ENCODE results near the gene YTHDC2.

DNA sequence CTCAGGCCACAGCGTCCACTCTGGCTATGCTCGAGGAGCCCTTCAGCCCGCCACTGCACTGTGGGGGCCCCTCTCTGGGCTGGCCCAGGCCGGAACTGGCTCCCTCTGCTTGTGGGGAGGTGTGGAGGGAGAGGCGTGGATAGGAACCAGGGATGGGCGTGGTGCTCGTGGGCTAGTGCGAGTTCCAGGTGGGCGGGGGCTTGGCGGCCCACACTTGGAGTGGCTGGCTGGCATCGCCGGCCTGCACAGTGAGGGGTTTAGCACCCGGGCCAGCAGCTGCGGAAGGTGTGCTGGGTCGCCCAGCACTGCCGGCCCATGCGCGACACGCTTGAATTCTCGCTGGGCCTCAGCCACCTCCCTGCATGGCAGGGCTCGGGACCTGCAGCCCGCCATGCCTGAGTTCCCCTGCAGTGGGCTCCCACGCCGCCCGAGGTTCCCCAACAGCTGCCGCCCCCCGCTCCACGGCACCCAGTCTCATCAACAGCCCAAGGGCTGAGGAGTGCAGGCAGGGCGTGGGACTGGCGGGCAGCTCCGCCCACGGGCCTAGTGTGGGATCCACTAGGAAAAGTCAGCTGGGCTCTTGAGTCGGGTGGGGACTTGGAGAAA is 103.8 kb downstream of the YTHDC2 start:
- TF ChIP-seq, protein P1, sequence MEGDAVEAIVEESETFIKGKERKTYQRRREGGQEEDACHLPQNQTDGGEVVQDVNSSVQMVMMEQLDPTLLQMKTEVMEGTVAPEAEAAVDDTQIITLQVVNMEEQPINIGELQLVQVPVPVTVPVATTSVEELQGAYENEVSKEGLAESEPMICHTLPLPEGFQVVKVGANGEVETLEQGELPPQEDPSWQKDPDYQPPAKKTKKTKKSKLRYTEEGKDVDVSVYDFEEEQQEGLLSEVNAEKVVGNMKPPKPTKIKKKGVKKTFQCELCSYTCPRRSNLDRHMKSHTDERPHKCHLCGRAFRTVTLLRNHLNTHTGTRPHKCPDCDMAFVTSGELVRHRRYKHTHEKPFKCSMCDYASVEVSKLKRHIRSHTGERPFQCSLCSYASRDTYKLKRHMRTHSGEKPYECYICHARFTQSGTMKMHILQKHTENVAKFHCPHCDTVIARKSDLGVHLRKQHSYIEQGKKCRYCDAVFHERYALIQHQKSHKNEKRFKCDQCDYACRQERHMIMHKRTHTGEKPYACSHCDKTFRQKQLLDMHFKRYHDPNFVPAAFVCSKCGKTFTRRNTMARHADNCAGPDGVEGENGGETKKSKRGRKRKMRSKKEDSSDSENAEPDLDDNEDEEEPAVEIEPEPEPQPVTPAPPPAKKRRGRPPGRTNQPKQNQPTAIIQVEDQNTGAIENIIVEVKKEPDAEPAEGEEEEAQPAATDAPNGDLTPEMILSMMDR (IDR thresholded peaks at IDR 0.05), result no peak
- no peak for TF ChIP-seq EP300 (IDR thresholded peaks at IDR 0.05)

All from upper lobe of left lung (tissue), 4 donors.